SK-N-SH (cell line): ENCODE data around the gene KRT3. TPM values are rescaled to one million over a fixed set of nuclear protein-coding genes. Genes with fewer than 3 reads are reported as not detected.

Experiments used
- CTCF ChIA-PET: fragments of 300-600, 350-600 bp; formaldehyde crosslinking; extraction: SDS; loops from one replicate; lab custom pipeline; 2021; lab: Yijun Ruan, JAX
- POLR2A ChIA-PET: fragments of 350-600 bp; sonication (Branson Sonifier 250); formaldehyde crosslinking; extraction: SDS; loops from one replicate; lab custom pipeline; 2020; ENCODE audit warnings: antibody characterized with exemption, inconsistent platforms; lab: Yijun Ruan, JAX
- DNase-seq: peaks from one replicate; pipeline ENCODE4 v3.0.0; 2012
- H2AFZ ChIP-seq: fragments of 200-600 bp; sonication (generic); 2 replicates; pipeline ENCODE4 v1.8.1; 2016; ENCODE audit warnings: antibody characterized with exemption, mild to moderate bottlenecking, low read depth
- H3F3A ChIP-seq: fragments of 200-600 bp; sonication (generic); replicated peaks from 2 replicates; pipeline ENCODE3; 2016; ENCODE audit warnings: antibody characterized with exemption, mild to moderate bottlenecking; ENCODE audit not compliant: insufficient read depth
- H3K27ac ChIP-seq, 2 experiments: fragments of 200-500 bp in 1 of 2; fragments of 200-600 bp in 1 of 2; sonication (Bioruptor generic) in 1 of 2; sonication (generic), shearing (Covaris generic) in 1 of 2; 2 replicates each; pipeline versions ENCODE4 v1.5.1 to v1.6.1; 2014 to 2016; ENCODE audit warnings: low read depth in 2 of 2, inconsistent platforms in 1 of 2, low read length in 1 of 2, mild to moderate bottlenecking in 1 of 2, mixed read lengths in 1 of 2
- H3K27me3 ChIP-seq: fragments of 200-600 bp; sonication (generic), shearing (Covaris generic); 2 replicates; pipeline ENCODE4 v1.6.1; 2016; ENCODE audit warnings: mixed run types; ENCODE audit not compliant: insufficient read depth
- H3K36me3 ChIP-seq, 2 experiments: fragments of 200-500 bp in 1 of 2; fragments of 200-600 bp in 1 of 2; sonication (Bioruptor generic) in 1 of 2; sonication (generic) in 1 of 2; replicated peaks in 1 of 2; 2 replicates each; pipeline versions ENCODE3 to v1.5.1; 2014 to 2016; ENCODE audit warnings: low read length in 1 of 2, mild to moderate bottlenecking in 1 of 2; ENCODE audit not compliant: insufficient read depth in 2 of 2, control insufficient read depth in 1 of 2
- H3K4me1 ChIP-seq, 2 experiments: fragments of 200-500 bp in 1 of 2; fragments of 200-600 bp in 1 of 2; sonication (Bioruptor generic) in 1 of 2; sonication (generic), shearing (Covaris generic) in 1 of 2; 2 replicates each; pipeline versions ENCODE4 v1.5.1 to v1.6.1; 2014 to 2016; ENCODE audit warnings: low read depth in 1 of 2, low read length in 1 of 2, mixed run types in 1 of 2; ENCODE audit not compliant: insufficient read depth in 2 of 2, control insufficient read depth in 1 of 2
- H3K4me2 ChIP-seq: fragments of 200-600 bp; sonication (generic), shearing (Covaris generic); 2 replicates; pipeline ENCODE4 v1.6.1; 2017; ENCODE audit warnings: mixed run types
- H3K4me3 ChIP-seq, 2 experiments: fragments of 200-500 bp in 1 of 2; fragments of 200-600 bp in 1 of 2; sonication (Bioruptor generic) in 1 of 2; sonication (generic), shearing (Covaris generic) in 1 of 2; 2 replicates each; pipeline versions ENCODE4 v1.5.1 to v1.8.1; 2014 to 2016; ENCODE audit warnings: low read depth in 2 of 2, inconsistent platforms in 1 of 2, low read length in 1 of 2, mild to moderate bottlenecking in 1 of 2, mixed read lengths in 1 of 2, moderate library complexity in 1 of 2
- H3K79me2 ChIP-seq: fragments of 200-600 bp; sonication (generic); 2 replicates; pipeline ENCODE4 v1.8.1; 2017; ENCODE audit warnings: mild to moderate bottlenecking; ENCODE audit not compliant: insufficient read depth
- H3K9ac ChIP-seq: fragments of 200-600 bp; sonication (generic); 2 replicates; pipeline ENCODE4 v1.6.1; 2017; ENCODE audit warnings: mixed run types
- H3K9me2 ChIP-seq: fragments of 200-600 bp; sonication (generic); 2 replicates; pipeline ENCODE4 v1.6.1; 2017; ENCODE audit warnings: mixed run types
- H3K9me3 ChIP-seq: fragments of 200-600 bp; sonication (generic); 2 replicates; pipeline ENCODE4 v1.6.1; 2017; ENCODE audit warnings: mixed run types, mild to moderate bottlenecking, moderate library complexity
- H4K20me1 ChIP-seq: fragments of 200-600 bp; sonication (generic); 2 replicates; pipeline ENCODE4 v1.6.1; 2017; ENCODE audit warnings: mild to moderate bottlenecking, mixed run types; ENCODE audit not compliant: insufficient read depth
- CTCF ChIP-seq: fragments of 200-600 bp; sonication (generic); IDR thresholded peaks from 2 replicates; pipeline ENCODE4 v1.6.1; 2017; ENCODE audit warnings: antibody characterized with exemption, mild to moderate bottlenecking, moderate library complexity
- EZH2phosphoT487 ChIP-seq: fragments of 200-600 bp; sonication (generic); IDR thresholded peaks from 2 replicates; pipeline ENCODE4 v1.6.1; 2017; ENCODE audit warnings: low read depth, mixed run types, mild to moderate bottlenecking, antibody characterized with exemption, moderate library complexity, borderline replicate concordance
- FOSL2 ChIP-seq: IDR thresholded peaks from 2 replicates; pipeline ENCODE4 v1.4.0; 2012; ENCODE audit warnings: low read depth, mild to moderate bottlenecking, moderate library complexity, borderline replicate concordance
- NRF1 ChIP-seq: IDR thresholded peaks from 2 replicates; pipeline ENCODE4 v1.6.1; 2012; ENCODE audit warnings: low read depth, mild to moderate bottlenecking, low read length
- RAD21 ChIP-seq: IDR thresholded peaks from 2 replicates; pipeline ENCODE4 v1.6.1; 2012; ENCODE audit warnings: mild to moderate bottlenecking, low read length
- RCOR1 ChIP-seq: fragments of 150-350 bp; IDR thresholded peaks from 2 replicates; pipeline ENCODE4 v1.6.1; 2017; ENCODE audit warnings: antibody characterized with exemption, low read length
- REST ChIP-seq: IDR thresholded peaks from 2 replicates; pipeline ENCODE4 v1.6.1; 2012; ENCODE audit warnings: mild to moderate bottlenecking, low read depth, low read length, moderate library complexity
- SIN3A ChIP-seq: IDR thresholded peaks from 2 replicates; pipeline ENCODE4 v1.6.1; 2012; ENCODE audit warnings: low read depth, mild to moderate bottlenecking, low read length, moderate library complexity, borderline replicate concordance
- TCF12 ChIP-seq: IDR thresholded peaks from 2 replicates; pipeline ENCODE4 v1.4.0; 2012
- USF1 ChIP-seq: IDR thresholded peaks from 2 replicates; pipeline ENCODE4 v1.4.0; 2012; ENCODE audit warnings: low read depth, borderline replicate concordance
- YY1 ChIP-seq: IDR thresholded peaks from 2 replicates; pipeline ENCODE4 v1.4.0; 2012; ENCODE audit warnings: low read depth, mild to moderate bottlenecking
- ZBTB33 ChIP-seq: IDR thresholded peaks from 2 replicates; pipeline ENCODE4 v1.4.0; 2012; ENCODE audit warnings: low read depth, borderline replicate concordance
- WGBS: methylation state at CpG from one replicate; pipeline ENCODE4 v1.1.6; 2017; ENCODE audit warnings: low lambda C conversion rate; 5-methylcytosine and 5-hydroxymethylcytosine counted together
- polyA plus RNA-seq, 3 experiments: library from polyadenylated mRNA; depleted of rRNA; stranded (reverse); fragments of >200 nt; gene quantifications; 2 replicates each; pipeline ENCODE4 v1.2.3, GENCODE V29; 2012

Gene KRT3
- polyA plus RNA-seq, 1 of the 3 experiments (the other 2 are of a cell fraction): not detected

- Histone ChIP-seq H3K79me2 (no peaks in the 10 kb centered on the region), H3K9me3 (no peaks in the 10 kb centered on the region), H3K4me2 (no peak overlapping the region), H3F3A (no peaks in the 10 kb centered on the region), H3K9ac (no peak overlapping the region), H3K4me1 (no peaks in the 10 kb centered on the region), H3K27me3 (peaks cover 41% of the 10 kb centered on the region), H3K27ac (no peak overlapping the region), H4K20me1 (no peaks in the 10 kb centered on the region), H3K4me3 (no peak overlapping the region)
- ChIA-PET POLR2A (no interaction called here), CTCF (interaction anchor here (1.2 to 1.7 kb wide), 3 partner anchors 12 to 67 kb away, joined by 3 to 4 read pairs (median 4); no protein-coding TSS in a partner anchor)
- DNase-seq: no peak
- 38% methylated on average over 2 of the region's 2 CpGs for WGBS
- TF ChIP-seq YY1 (no peak), RAD21 (no peak), NRF1 (no peak), SIN3A (no peak), USF1 (no peak), FOSL2 (no peak), CTCF (no peak), EZH2phosphoT487 (no peak), REST (no peak), TCF12 (no peak), ZBTB33 (no peak), RCOR1 (no peak)
- TF ChIP-seq, all 33 proteins: peak for 0
- no peak overlapping the region for H2AFZ ChIP-seq
- no peaks in the 10 kb centered on the region for H3K36me3 ChIP-seq
- no peaks in the 10 kb centered on the region for H3K9me2 ChIP-seq
These were observed 21.9 kb upstream of the KRT3 start for GRCh38 chr12:52817699-52818238.
